ENCODE results near the gene APEH. TPM values are rescaled to one million over a fixed set of nuclear protein-coding genes. Genes with fewer than 3 reads are reported as not detected.

The APEH gene
- total and polyA plus RNA-seq, 2 of the 13 experiments (the other 11 are each of a cell fraction or from before 2014, with no cell fraction given) = 116 to 130 TPM

- TF ChIP-seq SP4 (CRISPR knock-in tag; IDR thresholded peaks at IDR 0.05) (peak; percentile 26; the same call in 1 of the 2 replicates), ZBTB7B (CRISPR knock-in tag; IDR thresholded peaks at IDR 0.05) (no peak)
Observed at GRCh38 chr3:49703443-49703927, 29.3 kb downstream of the APEH start (continued).

GRCh38 chr3:49703956-49704355 lies 29.8 kb downstream of the APEH start:
- intact Hi-C loops (cut with micrococcal nuclease; ENCODE audit: unreplicated experiment) = loop anchor here (1.0 to 2.0 kb wide), 2 partner anchors 135 to 203 kb away; no protein-coding TSS in a partner anchor
- in situ Hi-C loops (cut with HindIII; ENCODE audit: extremely low pct_ligation_motif_present, low pct_unique_long_range_greater_than_20kb) = loop anchor here (5.0 kb wide), 2 partner anchors 133 to 203 kb away; no protein-coding TSS in a partner anchor
- DNase-seq (ENCODE audit: low spot score) (no peak), FAIRE-seq (no peak), ATAC-seq (no peak)
- no peaks in the 10 kb centered on the region for H3K9me3 ChIP-seq (ENCODE audit: low read length)
- H4K20me1 ChIP-seq (ENCODE audit: insufficient read depth, low read length) = no peaks in the 10 kb centered on the region
- no peaks in the 10 kb centered on the region; a peak in 1 of 5 replicates for H3K27me3 ChIP-seq (ENCODE audit: control insufficient read depth in 1 of 2, insufficient read depth in 2 of 2, low read length in 2 of 2)
- TF ChIP-seq KDM5B (CRISPR knock-in tag; IDR thresholded peaks at IDR 0.05; ENCODE audit: borderline replicate concordance) = 0 out of 2 replicates have a peak, but pooled peaks have one; percentile 8
- TF ChIP-seq ZBTB8A (CRISPR knock-in tag; IDR thresholded peaks at IDR 0.05; ENCODE audit: borderline replicate concordance, low read depth) = no peak
- 0 out of 2 replicates have a peak, but pooled peaks have one; percentile 29 for TF ChIP-seq POLR2G (IDR thresholded peaks at IDR 0.05; ENCODE audit: low read depth, low read length)
- TF ChIP-seq ZNF563 (CRISPR knock-in tag; IDR thresholded peaks at IDR 0.05) = no peak
- H3K9ac ChIP-seq (ENCODE audit: insufficient read depth, low read depth, low read length) = no peak overlapping the region
- H2AFZ ChIP-seq (ENCODE audit: low read length) = no peak overlapping the region
- no peaks in the 10 kb centered on the region for H3K4me1 ChIP-seq (ENCODE audit: insufficient read depth, low read length)
- ChIA-PET CTCF (ENCODE audit: low intra/inter-chr PET ratio, low total read pairs) (interaction anchor here (1.7 to 2.3 kb wide), 2 partner anchors 135 to 202 kb away, joined by 7 to 14 read pairs; no protein-coding TSS in a partner anchor), POLR2A (no interaction called here)
- no TSS peak for BruUV-seq (replicated peaks)
- H3K27ac ChIP-seq (ENCODE audit: extremely low read length, insufficient read depth, low read length) = no peak overlapping the region
- no peak overlapping the region for H3K4me3 ChIP-seq (replicated peaks in 1 of 3; ENCODE audit: insufficient read depth in 1 of 3, low read depth in 2 of 3, low read length in 3 of 3)
- peaks cover 36 to 74% of the 10 kb centered on the region in 2 experiments for H3K36me3 ChIP-seq (replicated peaks in 1 of 2; ENCODE audit: control insufficient read depth in 1 of 2, insufficient read depth in 2 of 2, low read length in 2 of 2)
- no peaks in the 10 kb centered on the region for H3K79me2 ChIP-seq (ENCODE audit: insufficient read depth, low read length)
- no peak overlapping the region for H3K4me2 ChIP-seq (ENCODE audit: low read depth, low read length)
- WGBS (ENCODE audit: low lambda C conversion rate) = 96% methylated on average over 7 of the region's 7 CpGs

GRCh38 chr3:49704629-49705028 lies 30.5 kb downstream of the APEH start:
- intact Hi-C loops (cut with micrococcal nuclease; ENCODE audit: unreplicated experiment) (no loop called here), in situ Hi-C loops (cut with HindIII; ENCODE audit: extremely low pct_ligation_motif_present, low pct_unique_long_range_greater_than_20kb) (loop anchor here (5.0 kb wide), 2 partner anchors 133 to 203 kb away; no protein-coding TSS in a partner anchor)
- ATAC-seq (no peak), FAIRE-seq (no peak), DNase-seq (ENCODE audit: low spot score) (no peak)
- WGBS (ENCODE audit: low lambda C conversion rate) = 100% methylated on average over 4 of the region's 8 CpGs
- H3K9me3 ChIP-seq (ENCODE audit: low read length) = no peaks in the 10 kb centered on the region
- H3K27ac ChIP-seq (ENCODE audit: extremely low read length, insufficient read depth, low read length) = no peak overlapping the region
- H3K36me3 ChIP-seq (replicated peaks in 1 of 2; ENCODE audit: control insufficient read depth in 1 of 2, insufficient read depth in 2 of 2, low read length in 2 of 2) = peaks cover 34 to 71% of the 10 kb centered on the region in 2 experiments
- POLR2A ChIA-PET = no interaction called here
- BruUV-seq (replicated peaks) = no TSS peak
- no peaks in the 10 kb centered on the region for H3K4me1 ChIP-seq (ENCODE audit: insufficient read depth, low read length)
- no peak overlapping the region for H3K9ac ChIP-seq (ENCODE audit: insufficient read depth, low read depth, low read length)
- no peaks in the 10 kb centered on the region for H4K20me1 ChIP-seq (ENCODE audit: insufficient read depth, low read length)
- H3K79me2 ChIP-seq (ENCODE audit: insufficient read depth, low read length) = no peaks in the 10 kb centered on the region
- no peaks in the 10 kb centered on the region; a peak in 1 of 5 replicates for H3K27me3 ChIP-seq (ENCODE audit: control insufficient read depth in 1 of 2, insufficient read depth in 2 of 2, low read length in 2 of 2)
- TF ChIP-seq RBFOX2 (IDR thresholded peaks at IDR 0.05; ENCODE audit: low read depth, low read length) (0 out of 2 replicates have a peak, but pooled peaks have one; percentile 25), ZBTB39 (CRISPR knock-in tag; IDR thresholded peaks at IDR 0.05) (no peak)
- H3K4me2 ChIP-seq (ENCODE audit: low read depth, low read length) = no peak overlapping the region
- no peak overlapping the region for H3K4me3 ChIP-seq (replicated peaks in 1 of 3; ENCODE audit: insufficient read depth in 1 of 3, low read depth in 2 of 3, low read length in 3 of 3)
- CTCF ChIA-PET (ENCODE audit: low intra/inter-chr PET ratio, low total read pairs) = interaction anchor here (1.7 to 2.3 kb wide), 2 partner anchors 135 to 201 kb away, joined by 7 to 14 read pairs; no protein-coding TSS in a partner anchor
- H2AFZ ChIP-seq (ENCODE audit: low read length) = no peak overlapping the region
